Stomach smooth muscle (tissue), 2 donors: Measurements from ENCODE around the gene PANK4.

ENCODE experiments used
- H3K27ac ChIP-seq: one replicate; pipeline ENCODE4 v1.7.0; 2013; ENCODE audit warnings: mild to moderate bottlenecking, low read length, inconsistent platforms
- H3K27me3 ChIP-seq, 2 donors: one replicate each; pipeline ENCODE4 v1.7.0; 2013; ENCODE audit warnings: low read length in 2 of 2; ENCODE audit not compliant: insufficient read depth in 2 of 2, control insufficient read depth in 1 of 2
- H3K36me3 ChIP-seq, 2 donors: one replicate each; pipeline ENCODE4 v1.7.0; 2013; ENCODE audit warnings: low read length in 2 of 2; ENCODE audit not compliant: control insufficient read depth in 2 of 2, insufficient read depth in 2 of 2
- H3K4me1 ChIP-seq: one replicate; pipeline ENCODE4 v1.7.0; 2013; ENCODE audit warnings: low read length; ENCODE audit not compliant: control insufficient read depth, insufficient read depth
- H3K4me3 ChIP-seq, 2 donors: one replicate each; pipeline ENCODE4 v1.7.0; 2013; ENCODE audit warnings: low read length in 2 of 2
- H3K9ac ChIP-seq, 2 donors: one replicate each; pipeline ENCODE4 v1.7.0; 2013; ENCODE audit warnings: low read length in 2 of 2, mild to moderate bottlenecking in 1 of 2
- H3K9me3 ChIP-seq, 2 donors: one replicate each; pipeline ENCODE4 v1.7.0; 2013; ENCODE audit warnings: low read length in 2 of 2; ENCODE audit not compliant: control insufficient read depth in 2 of 2
- donor health status: healthy.
- donor health status: Pancreatic carcinoma.

Gene PANK4

GRCh38 chr1:2495546-2495945 lies 30.9 kb downstream of the PANK4 start:
- no peaks in the 10 kb centered on the region for H3K9me3 ChIP-seq
- H3K27ac ChIP-seq: no peak overlapping the region
- peaks cover 3% of the 10 kb centered on the region in 2 donors for H3K27me3 ChIP-seq
- H3K4me1 ChIP-seq: no peaks in the 10 kb centered on the region
- no peak overlapping the region for H3K4me3 ChIP-seq
- H3K36me3 ChIP-seq: no peaks in the 10 kb centered on the region
- H3K9ac ChIP-seq: no peak overlapping the region

DNA sequence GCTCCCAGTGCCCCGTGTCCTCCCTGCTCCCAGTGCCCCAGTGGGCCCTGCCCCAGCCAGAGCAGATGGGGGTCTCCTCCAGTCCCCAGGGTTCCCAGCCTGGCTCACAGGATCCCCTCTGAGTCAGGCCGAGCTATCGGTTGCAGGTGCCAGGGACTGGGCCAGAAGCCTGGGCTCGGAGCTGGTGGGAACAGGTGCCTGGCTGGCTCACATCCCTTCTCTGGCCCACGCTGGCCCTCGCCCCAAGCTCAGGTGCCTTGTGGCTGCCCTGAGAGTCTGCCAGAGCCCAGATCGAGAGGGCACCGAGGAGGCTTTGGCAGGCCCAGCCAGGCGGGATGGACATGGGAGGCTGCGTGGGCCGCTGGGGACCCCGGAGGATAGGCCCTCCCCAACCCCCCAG lies 31.4 kb downstream of the PANK4 start:
- Histone ChIP-seq H3K27me3 (peaks cover under 1 to 3% of the 10 kb centered on the region in 2 donors), H3K36me3 (no peaks in the 10 kb centered on the region), H3K4me1 (no peaks in the 10 kb centered on the region)

DNA sequence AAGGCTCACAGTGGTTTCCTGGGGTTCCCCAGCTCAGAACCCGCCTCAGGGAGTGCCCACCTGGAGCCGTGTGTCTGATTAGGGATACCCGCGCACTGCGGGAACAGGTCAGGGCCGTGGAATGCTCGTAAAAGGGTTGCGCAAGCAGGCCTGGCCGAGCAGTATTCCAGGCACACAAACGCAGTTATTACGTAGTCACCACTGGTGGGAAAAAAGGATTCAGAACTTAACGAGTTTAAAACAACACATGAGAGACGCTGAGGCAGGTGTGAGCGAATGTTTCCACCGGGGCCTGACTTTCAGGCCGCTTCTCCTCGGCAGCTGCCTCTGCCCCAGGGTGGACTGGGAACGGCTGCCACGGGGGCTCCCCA lies 32.1 kb downstream of the PANK4 start:
- no peak overlapping the region for H3K9ac ChIP-seq
- H3K4me3 ChIP-seq: no peak overlapping the region
- no peaks in the 10 kb centered on the region for H3K27me3 ChIP-seq
- H3K4me1 ChIP-seq: no peaks in the 10 kb centered on the region
- no peaks in the 10 kb centered on the region for H3K36me3 ChIP-seq
- no peaks in the 10 kb centered on the region for H3K9me3 ChIP-seq
- H3K27ac ChIP-seq: no peak overlapping the region

More for the DNA sequence above, 31.4 kb downstream of the PANK4 start:
- no peak overlapping the region for H3K9ac ChIP-seq
- H3K9me3 ChIP-seq: no peaks in the 10 kb centered on the region
- H3K27ac ChIP-seq: no peak overlapping the region
- no peak overlapping the region for H3K4me3 ChIP-seq

- Histone ChIP-seq H3K4me1 (no peaks in the 10 kb centered on the region), H3K27ac (no peak overlapping the region), H3K4me3 (no peak overlapping the region), H3K9ac (no peak overlapping the region), H3K36me3 (no peaks in the 10 kb centered on the region), H3K27me3 (no peaks in the 10 kb centered on the region), H3K9me3 (peaks cover 0 to 4% of the 10 kb centered on the region in 2 donors)
Measured at GRCh38 chr1:2493691-2494322, 32.6 kb downstream of the PANK4 start.

DNA sequence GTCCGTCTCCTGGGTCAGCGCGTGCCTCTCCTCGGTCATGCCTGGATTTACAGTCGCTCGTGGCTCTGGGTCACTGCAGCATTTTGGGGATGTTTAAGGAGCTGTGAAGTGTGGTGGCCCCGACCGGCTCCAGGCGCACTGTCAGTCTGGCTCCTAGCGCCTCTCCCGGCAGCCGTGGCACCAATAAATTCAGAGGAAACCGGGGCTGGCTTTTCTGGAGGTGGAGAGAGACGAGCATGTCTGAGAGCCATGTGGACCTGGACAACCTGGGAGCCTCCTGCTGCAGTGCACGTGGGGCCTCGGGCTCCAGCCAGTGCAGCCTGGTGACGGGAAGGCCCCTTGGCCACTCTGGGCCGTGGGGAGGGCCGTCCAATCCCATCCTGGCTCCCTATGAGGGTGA lies 33.2 kb downstream of the PANK4 start:
- H3K4me1 ChIP-seq: no peaks in the 10 kb centered on the region
- H3K27me3 ChIP-seq: no peaks in the 10 kb centered on the region
- H3K27ac ChIP-seq: no peak overlapping the region
- H3K36me3 ChIP-seq: no peaks in the 10 kb centered on the region
- H3K4me3 ChIP-seq: no peak overlapping the region
- H3K9me3 ChIP-seq: peaks cover 0 to 10% of the 10 kb centered on the region in 2 donors
- no peak overlapping the region for H3K9ac ChIP-seq

DNA sequence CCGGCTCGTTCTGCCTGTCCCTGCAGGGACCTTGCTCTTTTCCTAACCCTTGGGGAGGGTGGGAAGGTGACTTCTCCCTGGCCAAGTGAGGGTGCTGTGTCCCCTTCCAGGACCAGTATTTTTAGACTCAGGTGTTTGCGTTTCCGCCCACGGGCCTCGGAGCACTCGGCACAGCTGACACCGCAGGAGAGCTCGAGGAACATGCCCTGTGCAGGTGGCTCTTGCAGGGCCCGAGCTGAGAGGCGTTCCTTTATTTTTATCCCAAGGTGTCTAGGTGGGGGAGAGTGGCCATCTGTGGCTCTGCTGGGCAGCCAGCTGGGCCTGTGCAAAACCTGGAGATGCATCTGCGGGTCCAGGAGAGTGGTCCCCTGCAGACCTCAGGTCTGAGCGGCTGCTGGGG lies 34.3 kb downstream of the PANK4 start:
- H3K27me3 ChIP-seq: no peaks in the 10 kb centered on the region
- no peaks in the 10 kb centered on the region for H3K4me1 ChIP-seq
- H3K9ac ChIP-seq: no peak overlapping the region
- H3K9me3 ChIP-seq: peaks cover 0 to 13% of the 10 kb centered on the region in 2 donors
- no peak overlapping the region for H3K27ac ChIP-seq
- H3K36me3 ChIP-seq: no peaks in the 10 kb centered on the region
- H3K4me3 ChIP-seq: no peak overlapping the region

- Histone ChIP-seq H3K9ac (no peak overlapping the region), H3K27ac (no peak overlapping the region), H3K27me3 (no peaks in the 10 kb centered on the region), H3K4me3 (no peak overlapping the region), H3K9me3 (peaks cover 0 to 13% of the 10 kb centered on the region in 2 donors), H3K36me3 (no peaks in the 10 kb centered on the region), H3K4me1 (no peaks in the 10 kb centered on the region)
Measured at GRCh38 chr1:2489615-2490014, 36.8 kb downstream of the PANK4 start.

DNA sequence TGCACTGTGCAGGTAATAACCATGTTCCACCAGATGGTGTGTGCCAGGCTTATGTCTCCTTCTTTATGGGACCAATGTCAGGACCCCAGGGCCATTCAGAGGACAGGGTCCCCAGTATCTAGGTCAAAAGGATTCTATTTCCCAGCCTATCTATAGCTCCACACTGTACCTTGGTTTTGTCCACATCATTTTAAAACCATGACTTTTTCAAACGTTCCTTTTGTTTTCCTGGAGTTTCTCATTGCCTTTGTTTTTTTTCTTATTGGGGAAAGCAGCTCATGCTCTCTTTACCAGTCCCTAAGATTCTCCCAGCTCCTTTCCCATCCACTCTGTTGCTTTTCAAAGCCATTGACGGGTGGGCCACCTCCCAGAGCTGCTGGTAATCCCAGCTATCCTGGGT lies 37.7 kb downstream of the PANK4 start:
- Histone ChIP-seq H3K9ac (no peak overlapping the region), H3K4me3 (no peak overlapping the region), H3K4me1 (no peaks in the 10 kb centered on the region), H3K27me3 (no peaks in the 10 kb centered on the region), H3K27ac (no peak overlapping the region), H3K9me3 (peaks cover 0 to 13% of the 10 kb centered on the region in 2 donors), H3K36me3 (no peaks in the 10 kb centered on the region)

DNA sequence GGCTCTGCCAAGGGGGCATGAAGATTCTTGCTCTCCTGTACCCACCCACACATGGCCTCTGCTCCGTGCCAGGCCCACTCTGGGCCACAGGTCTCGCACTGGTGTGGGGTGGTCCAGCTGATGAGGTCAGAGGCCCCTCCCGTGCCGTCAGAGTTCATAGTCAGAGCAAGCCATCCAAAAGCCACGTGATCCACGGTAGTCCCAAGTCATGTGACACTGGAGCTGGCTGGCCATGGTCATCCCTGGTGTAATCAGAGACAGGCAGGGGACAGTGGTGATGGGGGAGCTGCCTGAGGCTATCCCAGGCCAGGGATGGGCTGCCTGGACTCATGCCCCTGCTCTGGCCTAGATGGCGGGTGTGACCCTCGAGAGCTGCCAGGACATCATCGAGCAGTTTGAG lies 39.8 kb downstream of the PANK4 start:
- H3K9me3 ChIP-seq: peaks cover 0 to 13% of the 10 kb centered on the region in 2 donors
- H3K9ac ChIP-seq: no peak overlapping the region
- H3K27ac ChIP-seq: no peak overlapping the region
- no peaks in the 10 kb centered on the region for H3K27me3 ChIP-seq
- no peaks in the 10 kb centered on the region for H3K36me3 ChIP-seq
- no peak overlapping the region for H3K4me3 ChIP-seq
- no peaks in the 10 kb centered on the region for H3K4me1 ChIP-seq

- Histone ChIP-seq H3K36me3 (no peaks in the 10 kb centered on the region), H3K27ac (no peak overlapping the region), H3K27me3 (no peaks in the 10 kb centered on the region), H3K9ac (no peak overlapping the region), H3K4me1 (no peaks in the 10 kb centered on the region), H3K9me3 (peaks cover 0 to 13% of the 10 kb centered on the region in 2 donors), H3K4me3 (no peak overlapping the region)
Measured at GRCh38 chr1:2486041-2486440, 40.4 kb downstream of the PANK4 start.

GRCh38 chr1:2483970-2484369 lies 42.4 kb downstream of the PANK4 start:
- Histone ChIP-seq H3K27me3 (no peaks in the 10 kb centered on the region), H3K9me3 (peaks cover 0 to 10% of the 10 kb centered on the region in 2 donors), H3K4me1 (no peaks in the 10 kb centered on the region), H3K36me3 (no peaks in the 10 kb centered on the region), H3K4me3 (no peak overlapping the region), H3K27ac (no peak overlapping the region), H3K9ac (no peak overlapping the region)
